Measurements from ENCODE around the gene COPZ1.
"Not testable (repeated sequence)": the region's sequence is repeated elsewhere in the genome, so short reads cannot be mapped to it uniquely, and the experiment has no call there.

Gene COPZ1

DNA sequence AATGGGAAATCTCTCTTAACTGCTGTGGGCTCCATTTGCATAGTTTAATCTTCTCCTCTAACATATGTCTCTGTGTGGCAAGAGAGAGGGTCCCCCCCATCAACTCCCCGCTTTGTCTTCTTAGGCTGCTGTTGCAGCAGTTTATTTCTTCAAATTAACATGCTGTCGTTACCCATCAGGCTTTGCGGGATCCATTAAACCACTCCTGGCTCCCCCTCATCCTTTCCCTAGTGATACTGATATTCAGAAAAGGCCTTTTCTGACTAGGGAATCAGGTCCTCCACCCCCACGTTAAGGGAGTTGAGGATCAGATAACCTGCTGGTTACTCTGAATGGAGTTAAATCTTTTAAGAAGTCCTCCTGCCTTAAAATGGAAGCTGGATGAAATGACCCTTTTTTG lies 24.1 kb downstream of the COPZ1 start:
- TF ChIP-seq, protein P1, sequence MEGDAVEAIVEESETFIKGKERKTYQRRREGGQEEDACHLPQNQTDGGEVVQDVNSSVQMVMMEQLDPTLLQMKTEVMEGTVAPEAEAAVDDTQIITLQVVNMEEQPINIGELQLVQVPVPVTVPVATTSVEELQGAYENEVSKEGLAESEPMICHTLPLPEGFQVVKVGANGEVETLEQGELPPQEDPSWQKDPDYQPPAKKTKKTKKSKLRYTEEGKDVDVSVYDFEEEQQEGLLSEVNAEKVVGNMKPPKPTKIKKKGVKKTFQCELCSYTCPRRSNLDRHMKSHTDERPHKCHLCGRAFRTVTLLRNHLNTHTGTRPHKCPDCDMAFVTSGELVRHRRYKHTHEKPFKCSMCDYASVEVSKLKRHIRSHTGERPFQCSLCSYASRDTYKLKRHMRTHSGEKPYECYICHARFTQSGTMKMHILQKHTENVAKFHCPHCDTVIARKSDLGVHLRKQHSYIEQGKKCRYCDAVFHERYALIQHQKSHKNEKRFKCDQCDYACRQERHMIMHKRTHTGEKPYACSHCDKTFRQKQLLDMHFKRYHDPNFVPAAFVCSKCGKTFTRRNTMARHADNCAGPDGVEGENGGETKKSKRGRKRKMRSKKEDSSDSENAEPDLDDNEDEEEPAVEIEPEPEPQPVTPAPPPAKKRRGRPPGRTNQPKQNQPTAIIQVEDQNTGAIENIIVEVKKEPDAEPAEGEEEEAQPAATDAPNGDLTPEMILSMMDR (IDR thresholded peaks at IDR 0.05; ENCODE audit: low read depth, low read length): no peak
- no peak overlapping the region for H3K4me3 ChIP-seq (ENCODE audit: low read depth, low read length)

DNA sequence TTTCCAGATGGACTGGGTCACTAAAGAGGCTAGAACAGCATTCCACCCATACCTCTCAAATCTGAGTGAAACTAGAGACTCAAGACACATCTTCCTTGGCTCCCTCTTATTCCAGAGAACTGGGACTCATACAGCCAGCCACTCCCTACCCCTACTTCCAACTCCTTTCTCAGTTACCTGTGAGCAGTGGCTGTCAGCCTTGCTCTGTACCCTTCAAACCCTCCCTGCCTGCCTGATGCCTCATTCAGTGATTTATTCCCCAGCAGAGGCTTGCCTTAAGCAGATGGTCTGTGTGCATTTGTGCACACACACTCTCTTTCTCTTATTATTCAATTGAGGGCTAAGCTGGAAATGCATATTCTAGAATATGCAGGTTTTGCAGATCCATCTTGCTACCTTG lies 24.7 kb downstream of the COPZ1 start:
- TF ChIP-seq, protein P1 (IDR thresholded peaks at IDR 0.05; ENCODE audit: low read depth, low read length): no peak
- H3K4me3 ChIP-seq (ENCODE audit: low read depth, low read length): no peak overlapping the region

DNA sequence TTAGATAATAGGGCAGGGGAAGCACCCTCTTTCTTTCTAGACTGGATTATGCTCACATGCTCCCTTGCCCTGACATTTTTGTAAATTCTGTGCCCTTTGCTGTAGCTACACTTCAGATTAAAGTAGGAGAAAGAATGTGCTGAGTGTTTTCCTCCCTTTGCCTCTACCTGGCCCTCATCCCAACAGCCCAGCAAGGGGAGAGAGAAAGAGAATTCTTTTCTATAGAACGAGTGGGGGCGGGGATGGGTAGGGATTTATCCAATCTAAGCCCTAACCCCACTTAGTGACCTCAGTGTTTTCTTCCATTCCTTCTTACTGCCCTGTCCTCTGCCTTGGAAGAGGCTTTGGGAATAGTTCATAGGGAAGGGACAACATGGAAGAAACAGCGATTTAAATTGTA lies 25.8 kb downstream of the COPZ1 start:
- TF ChIP-seq, protein P1 (IDR thresholded peaks at IDR 0.05; ENCODE audit: low read depth, low read length): no peak
- H3K4me3 ChIP-seq (ENCODE audit: low read depth, low read length): no peak overlapping the region

DNA sequence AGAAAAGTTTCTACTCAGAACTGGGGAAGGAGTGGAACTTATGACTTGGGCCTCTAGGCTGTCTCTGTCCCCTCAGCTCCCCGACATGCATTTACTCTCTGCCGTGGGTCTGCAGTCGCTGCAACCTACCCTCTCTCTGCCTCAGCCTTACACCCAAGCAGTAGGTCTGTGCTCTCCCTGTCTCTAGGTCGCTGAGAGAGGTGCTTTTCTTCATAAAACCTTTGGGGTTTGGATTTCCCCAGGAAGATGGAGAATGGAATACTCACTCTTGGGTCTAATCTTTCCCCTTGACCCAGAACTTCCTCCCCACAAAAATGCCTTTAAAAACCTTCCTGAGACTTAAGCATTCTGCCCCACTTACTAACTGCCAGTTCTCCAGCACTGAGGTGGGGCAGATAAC lies 26.4 kb downstream of the COPZ1 start:
- TF ChIP-seq, protein P1 (IDR thresholded peaks at IDR 0.05; ENCODE audit: low read depth, low read length): no peak
- no peak overlapping the region for H3K4me3 ChIP-seq (ENCODE audit: low read depth, low read length)

DNA sequence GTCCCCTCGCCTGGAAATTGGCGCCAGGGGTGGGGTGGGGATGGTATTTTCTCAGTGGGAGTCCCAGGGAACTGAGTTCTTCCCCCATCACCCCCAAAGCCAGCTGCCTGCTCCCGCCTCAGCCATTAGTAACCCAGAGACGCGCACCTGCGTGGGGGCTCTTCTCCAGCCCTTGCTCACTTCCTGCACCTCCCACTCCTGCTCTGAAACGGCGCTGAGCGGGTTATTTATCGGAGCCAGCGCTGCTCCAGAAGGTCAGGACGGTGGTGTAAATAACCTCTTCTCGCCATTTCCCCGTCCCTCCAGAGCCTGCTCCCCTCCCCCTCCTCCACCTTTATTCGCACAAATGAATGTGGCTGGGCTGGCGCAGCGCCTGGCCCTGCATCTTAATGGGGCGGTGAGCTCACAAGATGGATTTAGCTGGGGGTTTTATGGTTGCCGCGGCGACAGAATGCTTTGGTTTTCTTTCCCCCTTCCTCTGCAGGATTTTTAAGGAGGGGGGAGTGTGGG lies 27.1 kb downstream of the COPZ1 start:
- TF ChIP-seq, protein P1 (IDR thresholded peaks at IDR 0.05; ENCODE audit: low read depth, low read length): no peak
- no peak overlapping the region; the same call in 1 of the 2 replicates for H3K4me3 ChIP-seq (ENCODE audit: low read depth, low read length)

DNA sequence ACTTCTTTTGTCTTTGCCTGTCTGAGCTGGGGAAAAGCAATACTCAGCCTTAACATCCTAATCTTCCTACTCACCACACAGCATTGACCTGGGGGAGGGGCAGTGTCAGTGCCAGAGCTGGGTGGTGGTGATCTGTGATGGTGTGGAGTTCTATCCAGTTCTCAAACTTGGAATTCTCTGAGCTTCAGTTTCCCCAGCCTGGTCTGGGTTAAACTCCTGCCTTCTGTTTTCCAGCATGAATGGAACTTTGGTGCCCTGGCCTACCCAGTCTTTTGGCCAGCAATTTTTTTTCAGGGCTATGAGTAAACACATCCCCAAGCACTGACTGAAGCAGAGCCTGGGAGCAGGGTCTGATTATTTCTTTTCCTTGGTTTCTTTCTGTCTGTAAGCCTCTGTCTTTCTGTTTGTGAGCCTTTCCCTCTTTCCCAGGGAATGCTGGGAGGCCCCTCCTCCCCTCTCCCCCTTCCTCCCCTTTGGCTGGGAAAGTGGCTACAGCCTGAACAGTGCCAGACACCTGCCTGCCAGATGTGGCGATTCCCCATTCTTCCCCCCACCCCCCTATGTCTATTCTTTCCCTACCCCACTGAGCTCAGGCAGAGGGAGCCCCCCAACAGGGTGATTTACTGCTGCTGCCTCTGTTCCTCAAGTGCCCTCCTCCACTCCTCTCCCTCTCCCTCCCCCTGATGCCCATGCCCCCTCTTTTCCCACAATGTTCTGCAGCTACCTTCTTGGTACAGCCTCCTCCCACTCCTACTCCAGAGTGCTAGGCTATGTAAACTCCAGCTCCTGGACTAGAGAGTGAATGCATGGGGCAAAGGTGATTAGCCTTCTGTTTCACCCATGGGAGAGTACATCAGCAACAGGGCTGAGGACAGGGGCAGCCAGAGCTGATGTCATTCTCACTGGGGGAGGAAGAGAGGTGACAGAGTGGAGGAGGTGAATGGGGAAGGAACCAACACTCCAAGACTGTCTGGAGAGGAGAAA lies 28.3 kb downstream of the COPZ1 start:
- TF ChIP-seq, protein P1 (IDR thresholded peaks at IDR 0.05; ENCODE audit: low read depth, low read length): no peak
- H3K4me3 ChIP-seq (ENCODE audit: low read depth, low read length): no peak overlapping the region

DNA sequence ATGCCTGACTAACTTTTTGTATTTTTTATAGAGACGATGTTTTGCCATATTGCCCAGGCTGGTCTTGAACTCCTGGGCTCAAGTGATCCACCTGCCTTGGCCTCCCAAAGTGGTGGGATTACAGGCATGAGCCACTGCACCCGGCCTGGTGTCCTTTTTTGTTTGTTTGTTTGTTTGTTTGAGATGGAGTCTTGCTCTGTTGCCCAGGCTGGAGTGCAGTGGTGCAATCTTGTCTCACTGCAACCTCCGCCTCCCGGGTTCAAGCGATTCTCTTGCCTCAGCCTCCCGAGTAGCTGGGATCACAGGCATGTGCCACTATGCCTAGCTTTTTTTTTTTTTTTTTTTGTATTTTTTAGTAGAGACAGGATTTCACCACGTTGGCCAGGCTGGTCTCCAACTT lies 29.3 kb downstream of the COPZ1 start:
- H3K4me3 ChIP-seq (ENCODE audit: low read depth, low read length): not testable (repeated sequence)
